RWPE2 (cell line): ENCODE results near the gene ERCC6L.

ENCODE experiments used
- ATAC-seq: fragments of 200-7000 bp; cut with Tn5 transposase; 3 replicates; pipeline ENCODE4 v1.9.1; 2021; ENCODE audit warnings: low read depth
- DNase-seq: peaks from one replicate; pipeline ENCODE4 v3.0.0-alpha.2; 2020; ENCODE audit warnings: low spot score
- H3K27ac ChIP-seq: fragments of 450-650 bp; 2 replicates; pipeline ENCODE4 v1.5.1; 2017; ENCODE audit warnings: mild to moderate bottlenecking; ENCODE audit not compliant: poor library complexity, severe bottlenecking
- H3K27me3 ChIP-seq: fragments of 250-450 bp; sonication (Bioruptor Pico); 2 replicates; pipeline ENCODE4 v1.5.1; 2021; ENCODE audit warnings: mild to moderate bottlenecking, moderate library complexity; ENCODE audit not compliant: insufficient read depth, poor library complexity, severe bottlenecking
- H3K36me3 ChIP-seq: fragments of 250-450 bp; sonication (Bioruptor Pico); 2 replicates; pipeline ENCODE4 v1.5.1; 2020; ENCODE audit warnings: low read depth, mild to moderate bottlenecking, moderate library complexity
- H3K4me1 ChIP-seq: fragments of 250-450 bp; sonication (Bioruptor Pico); 2 replicates; pipeline ENCODE4 v1.5.1; 2021; ENCODE audit warnings: mild to moderate bottlenecking, moderate library complexity; ENCODE audit not compliant: insufficient read depth, poor library complexity, severe bottlenecking
- H3K4me3 ChIP-seq: fragments of 250-450 bp; sonication (Bioruptor Pico); 2 replicates; pipeline ENCODE4 v1.5.1; 2021; ENCODE audit warnings: mild to moderate bottlenecking, moderate library complexity; ENCODE audit not compliant: severe bottlenecking
- H3K9me3 ChIP-seq: fragments of 250-450 bp; sonication (Bioruptor Pico); 2 replicates; pipeline ENCODE4 v1.5.1; 2021; ENCODE audit warnings: mild to moderate bottlenecking, moderate library complexity; ENCODE audit not compliant: severe bottlenecking
- TF ChIP-seq, protein P1 (sequence below): fragments of 450-650 bp; IDR thresholded peaks from one replicate; pipeline ENCODE4 v1.5.1; 2017; ENCODE audit warnings: mild to moderate bottlenecking, moderate library complexity; ENCODE audit not compliant: poor library complexity, severe bottlenecking

Gene ERCC6L

DNA sequence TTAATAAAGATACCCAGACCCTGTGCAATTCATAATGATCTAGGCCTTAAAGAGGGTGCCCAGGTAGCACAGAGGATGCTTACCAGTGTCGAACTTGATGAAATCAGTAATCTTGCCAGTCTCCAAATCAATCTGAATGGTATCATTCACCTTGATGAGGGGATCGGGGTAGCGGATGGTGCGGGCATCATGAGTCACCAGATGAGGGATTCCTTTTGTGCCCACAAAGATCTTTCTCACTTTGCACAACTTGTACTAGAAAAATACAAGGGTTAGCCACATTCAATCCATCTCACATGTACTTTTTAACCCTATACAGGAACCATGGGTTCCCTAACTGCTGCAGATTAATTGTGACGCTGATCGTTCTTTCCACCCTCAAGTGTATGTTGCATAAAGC is 34.9 kb upstream of the ERCC6L start:
- Histone ChIP-seq H3K36me3 (peaks cover 79% of the 10 kb centered on the region), H3K9me3 (no peaks in the 10 kb centered on the region), H3K4me3 (no peak overlapping the region), H3K27ac (peak overlapping the region; percentile 70), H3K4me1 (peaks cover 42% of the 10 kb centered on the region), H3K27me3 (no peaks in the 10 kb centered on the region)
- no peak for DNase-seq
- ATAC-seq, result no peak
- TF ChIP-seq, protein P1, sequence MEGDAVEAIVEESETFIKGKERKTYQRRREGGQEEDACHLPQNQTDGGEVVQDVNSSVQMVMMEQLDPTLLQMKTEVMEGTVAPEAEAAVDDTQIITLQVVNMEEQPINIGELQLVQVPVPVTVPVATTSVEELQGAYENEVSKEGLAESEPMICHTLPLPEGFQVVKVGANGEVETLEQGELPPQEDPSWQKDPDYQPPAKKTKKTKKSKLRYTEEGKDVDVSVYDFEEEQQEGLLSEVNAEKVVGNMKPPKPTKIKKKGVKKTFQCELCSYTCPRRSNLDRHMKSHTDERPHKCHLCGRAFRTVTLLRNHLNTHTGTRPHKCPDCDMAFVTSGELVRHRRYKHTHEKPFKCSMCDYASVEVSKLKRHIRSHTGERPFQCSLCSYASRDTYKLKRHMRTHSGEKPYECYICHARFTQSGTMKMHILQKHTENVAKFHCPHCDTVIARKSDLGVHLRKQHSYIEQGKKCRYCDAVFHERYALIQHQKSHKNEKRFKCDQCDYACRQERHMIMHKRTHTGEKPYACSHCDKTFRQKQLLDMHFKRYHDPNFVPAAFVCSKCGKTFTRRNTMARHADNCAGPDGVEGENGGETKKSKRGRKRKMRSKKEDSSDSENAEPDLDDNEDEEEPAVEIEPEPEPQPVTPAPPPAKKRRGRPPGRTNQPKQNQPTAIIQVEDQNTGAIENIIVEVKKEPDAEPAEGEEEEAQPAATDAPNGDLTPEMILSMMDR, result no peak

DNA sequence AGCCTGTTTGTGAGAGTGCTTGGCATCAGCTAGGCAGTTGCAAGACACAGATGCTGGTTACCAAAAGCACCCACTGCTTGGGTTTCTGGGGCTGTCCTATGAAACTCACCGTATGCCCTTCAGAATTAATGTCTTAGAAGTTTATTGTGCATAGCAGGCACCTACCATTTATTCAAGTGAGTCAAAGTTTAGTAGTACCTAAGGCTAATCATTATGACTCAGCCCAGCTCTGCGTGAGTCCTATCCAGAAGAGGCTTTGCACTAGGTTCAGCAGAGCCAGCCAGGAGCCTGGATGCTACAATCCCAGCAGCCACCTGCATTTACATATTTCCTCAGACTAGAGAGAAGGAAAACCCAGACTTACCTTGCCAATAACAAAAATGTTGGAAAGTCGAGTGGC is 34.0 kb upstream of the ERCC6L start:
- H3K4me3 ChIP-seq, result no peak overlapping the region
- H3K27me3 ChIP-seq, result no peaks in the 10 kb centered on the region
- peak overlapping the region; percentile 70 for H3K27ac ChIP-seq
- H3K36me3 ChIP-seq, result peaks cover 87% of the 10 kb centered on the region
- TF ChIP-seq, protein P1, result no peak
- H3K9me3 ChIP-seq, result no peaks in the 10 kb centered on the region
- peaks cover 42% of the 10 kb centered on the region for H3K4me1 ChIP-seq
- ATAC-seq (peak; percentile 80), DNase-seq (no peak)

DNA sequence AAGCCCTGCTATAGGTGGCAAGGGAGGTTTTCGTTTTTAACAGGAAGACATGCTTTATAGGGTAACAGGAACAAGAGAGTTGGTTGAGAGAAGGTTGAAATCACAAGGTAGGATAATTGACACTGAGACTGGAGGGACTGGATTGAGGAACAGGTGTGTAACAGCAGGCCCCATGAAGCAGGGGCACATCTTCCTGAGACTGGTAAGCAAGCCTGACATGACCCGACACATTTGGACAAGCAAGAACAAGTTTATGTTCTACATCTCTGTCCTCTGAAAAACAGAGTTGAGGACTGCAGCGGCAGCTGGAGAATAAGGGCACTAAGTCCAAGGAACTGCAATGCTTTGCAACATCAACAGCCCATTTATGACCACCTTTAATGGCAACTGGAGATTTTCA is 33.0 kb upstream of the ERCC6L start:
- Histone ChIP-seq H3K27me3 (no peaks in the 10 kb centered on the region), H3K27ac (peak overlapping the region; percentile 70), H3K4me3 (no peak overlapping the region), H3K36me3 (peaks cover 91% of the 10 kb centered on the region), H3K9me3 (no peaks in the 10 kb centered on the region), H3K4me1 (peaks cover 42% of the 10 kb centered on the region)
- ATAC-seq (no peak), DNase-seq (no peak)
- TF ChIP-seq, protein P1, result no peak

DNA sequence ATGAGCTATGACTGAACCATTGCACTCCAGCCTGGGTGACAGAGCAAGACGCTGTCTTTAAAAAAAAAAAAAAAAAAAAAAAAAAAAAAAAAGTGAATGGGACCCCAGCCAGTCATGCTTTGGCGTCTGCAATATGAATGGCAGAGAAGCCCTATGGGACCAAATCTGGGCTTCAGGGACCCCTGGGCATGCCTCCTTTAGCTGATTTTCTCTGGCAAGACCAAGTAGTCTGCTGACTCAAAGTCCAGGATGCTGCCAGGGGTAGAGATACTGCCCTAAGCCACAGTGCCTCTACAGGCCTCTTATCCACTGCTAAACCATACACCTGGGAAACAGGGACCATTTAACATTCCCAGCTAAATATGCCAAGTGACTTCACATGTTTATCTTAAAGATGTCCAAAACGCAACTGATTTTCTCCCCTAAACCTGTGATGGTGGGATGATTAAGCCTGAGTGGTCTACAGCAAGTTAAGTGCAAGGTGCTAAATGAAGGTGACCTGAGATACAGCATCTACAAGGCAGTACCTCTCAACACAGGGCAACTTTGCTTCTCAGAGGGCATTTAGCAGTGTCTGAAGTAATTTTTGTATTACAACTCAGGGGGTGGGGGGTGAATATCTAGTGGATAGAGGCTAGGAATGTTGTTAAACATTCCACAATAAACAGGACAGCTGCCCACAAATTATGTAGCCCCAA is 32.4 kb upstream of the ERCC6L start:
- peak overlapping the region; percentile 70 for H3K27ac ChIP-seq
- TF ChIP-seq, protein P1, result no peak
- H3K36me3 ChIP-seq, result peaks cover 85% of the 10 kb centered on the region
- H3K27me3 ChIP-seq, result no peaks in the 10 kb centered on the region
- peaks cover 42% of the 10 kb centered on the region for H3K4me1 ChIP-seq
- ATAC-seq (no peak), DNase-seq (no peak)
- H3K9me3 ChIP-seq, result no peaks in the 10 kb centered on the region
- H3K4me3 ChIP-seq, result no peak overlapping the region

- Histone ChIP-seq H3K27ac (peak overlapping the region; percentile 49), H3K4me1 (peaks cover 41% of the 10 kb centered on the region), H3K27me3 (no peaks in the 10 kb centered on the region), H3K36me3 (peaks cover 77% of the 10 kb centered on the region), H3K4me3 (no peak overlapping the region), H3K9me3 (no peaks in the 10 kb centered on the region)
- ATAC-seq, result peak; percentile 45
- TF ChIP-seq, protein P1, result no peak
- no peak for DNase-seq
These were observed 31.6 kb upstream of the ERCC6L start for GRCh38 chrX:72270316-72270866.
